ENCODE measurements around the gene EP300.

EP300 gene

GRCh38 chr22:41216984-41217383 is 124.6 kb downstream of the EP300 start:
- no peak for DNase-seq

- no peak for DNase-seq
Observed at GRCh38 chr22:41217553-41218157, 125.3 kb downstream of the EP300 start.

GRCh38 chr22:41222846-41223507 is 130.6 kb downstream of the EP300 start:
- no peak for DNase-seq

GRCh38 chr22:41223535-41223934 is 131.1 kb downstream of the EP300 start:
- no peak for DNase-seq

DNA sequence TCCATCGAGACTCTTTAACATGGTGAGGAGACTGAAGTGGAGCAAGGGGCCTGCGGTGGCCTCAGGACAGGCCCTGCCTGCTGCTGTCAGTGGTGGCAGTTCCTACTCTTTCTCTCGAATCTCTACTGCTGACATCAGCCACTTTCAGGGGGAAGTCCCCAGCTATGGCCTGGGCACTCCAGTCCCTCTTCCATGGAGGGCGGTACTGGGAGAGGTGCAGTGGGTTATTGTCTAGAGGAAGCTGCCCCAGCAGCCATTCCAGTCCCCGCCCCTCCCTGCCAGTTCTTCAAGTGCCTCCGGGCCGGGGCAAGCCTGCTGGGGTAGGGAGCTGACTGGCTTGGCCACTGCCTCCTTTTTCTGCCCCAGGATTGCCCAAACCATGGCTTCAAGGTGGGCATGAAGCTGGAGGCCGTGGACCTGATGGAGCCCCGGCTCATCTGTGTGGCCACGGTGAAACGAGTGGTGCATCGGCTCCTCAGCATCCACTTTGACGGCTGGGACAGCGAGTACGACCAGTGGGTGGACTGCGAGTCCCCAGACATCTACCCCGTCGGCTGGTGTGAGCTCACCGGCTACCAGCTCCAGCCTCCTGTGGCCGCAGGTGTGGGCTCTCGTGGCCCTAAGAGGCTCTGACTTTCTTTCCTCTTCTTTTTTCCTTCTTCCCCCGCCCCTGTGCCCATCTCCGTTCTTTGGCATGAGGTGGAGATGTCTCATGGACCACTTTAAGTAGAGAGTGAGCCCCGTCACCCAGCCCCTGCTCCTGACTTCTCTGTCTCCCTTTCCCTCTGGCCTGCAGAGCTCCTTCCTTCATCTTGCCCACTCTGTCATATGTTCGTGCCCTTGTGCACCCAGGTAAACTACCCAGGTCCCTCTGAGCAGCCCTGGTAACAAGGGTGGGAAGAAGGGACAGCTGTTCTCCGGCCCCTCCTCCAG is 134.6 kb downstream of the EP300 start:
- DNase-seq = no peak

GRCh38 chr22:41229215-41229614 is 136.8 kb downstream of the EP300 start:
- no peak for DNase-seq

All from activated gamma-delta T cell treated with Interleukin-2 at 50 U/mL for 16 hours (primary cell).